ENCODE data around the gene NAA16. TPM values are rescaled to one million over a fixed set of nuclear protein-coding genes. Genes with fewer than 3 reads are reported as not detected.

The NAA16 gene
- total and polyA plus RNA-seq, 4 donors = 5.0 to 65.6 (median 16.4) TPM

DNA sequence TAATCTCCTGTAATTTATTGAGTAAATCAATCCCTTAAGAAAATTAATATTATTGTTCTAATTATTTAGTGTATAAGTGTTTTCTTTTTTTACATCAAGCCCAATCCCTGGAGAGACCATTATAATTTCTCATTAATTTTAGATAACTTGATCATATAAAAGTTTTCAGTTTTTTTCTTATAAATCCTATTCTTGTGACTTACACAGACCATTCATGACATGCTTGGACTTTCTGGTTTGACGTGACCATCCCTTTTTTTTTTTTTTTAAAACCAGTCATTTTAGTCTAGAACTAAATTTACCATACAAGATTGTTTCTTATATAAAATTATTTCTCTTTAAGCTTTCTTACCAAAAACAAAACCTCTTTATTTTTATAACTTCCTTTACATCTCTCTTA, 42.3 kb upstream of the NAA16 start:
- H3K4me1 ChIP-seq (ENCODE audit: control insufficient read depth in 5 of 5, insufficient read depth in 5 of 5, low read length in 5 of 5) = no peaks in the 10 kb centered on the region
- H3K9me3 ChIP-seq (ENCODE audit: control insufficient read depth in 4 of 4, insufficient read depth in 3 of 4, low read length in 3 of 4) = peaks cover 0 to 16% (median 1%) of the 10 kb centered on the region in 4 donors
- H3K36me3 ChIP-seq (ENCODE audit: control insufficient read depth in 4 of 4, insufficient read depth in 4 of 4, low read length in 4 of 4) = no peaks in the 10 kb centered on the region
- no peak overlapping the region for H3K27ac ChIP-seq (ENCODE audit: low read depth in 1 of 2, low read length in 1 of 2)
- H3K4me3 ChIP-seq = no peak overlapping the region
- ATAC-seq (ENCODE audit: insufficient read depth, low FRiP score) (no peak), DNase-seq (peak in 2 of 3 donors; percentile 34 to 38)
- 33 to 46% methylated on average over 1 of the region's 1 CpG for WGBS, 2 donors
- H3K9ac ChIP-seq (ENCODE audit: insufficient read depth in 1 of 2, low read length in 2 of 2) = no peak overlapping the region
- TF ChIP-seq, protein P1, sequence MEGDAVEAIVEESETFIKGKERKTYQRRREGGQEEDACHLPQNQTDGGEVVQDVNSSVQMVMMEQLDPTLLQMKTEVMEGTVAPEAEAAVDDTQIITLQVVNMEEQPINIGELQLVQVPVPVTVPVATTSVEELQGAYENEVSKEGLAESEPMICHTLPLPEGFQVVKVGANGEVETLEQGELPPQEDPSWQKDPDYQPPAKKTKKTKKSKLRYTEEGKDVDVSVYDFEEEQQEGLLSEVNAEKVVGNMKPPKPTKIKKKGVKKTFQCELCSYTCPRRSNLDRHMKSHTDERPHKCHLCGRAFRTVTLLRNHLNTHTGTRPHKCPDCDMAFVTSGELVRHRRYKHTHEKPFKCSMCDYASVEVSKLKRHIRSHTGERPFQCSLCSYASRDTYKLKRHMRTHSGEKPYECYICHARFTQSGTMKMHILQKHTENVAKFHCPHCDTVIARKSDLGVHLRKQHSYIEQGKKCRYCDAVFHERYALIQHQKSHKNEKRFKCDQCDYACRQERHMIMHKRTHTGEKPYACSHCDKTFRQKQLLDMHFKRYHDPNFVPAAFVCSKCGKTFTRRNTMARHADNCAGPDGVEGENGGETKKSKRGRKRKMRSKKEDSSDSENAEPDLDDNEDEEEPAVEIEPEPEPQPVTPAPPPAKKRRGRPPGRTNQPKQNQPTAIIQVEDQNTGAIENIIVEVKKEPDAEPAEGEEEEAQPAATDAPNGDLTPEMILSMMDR (IDR thresholded peaks at IDR 0.05; ENCODE audit: control extremely low read depth, extremely low read depth) = no peak
- H3K27me3 ChIP-seq (ENCODE audit: control insufficient read depth in 3 of 3, insufficient read depth in 3 of 3, low read length in 2 of 3) = no peaks in the 10 kb centered on the region

- ATAC-seq (ENCODE audit: insufficient read depth, low FRiP score) = no peak
- 88 to 89% methylated on average over 6 of the region's 6 CpGs for WGBS, 2 donors
Measured at GRCh38 chr13:41271456-41272285, 39.4 kb upstream of the NAA16 start.

DNA sequence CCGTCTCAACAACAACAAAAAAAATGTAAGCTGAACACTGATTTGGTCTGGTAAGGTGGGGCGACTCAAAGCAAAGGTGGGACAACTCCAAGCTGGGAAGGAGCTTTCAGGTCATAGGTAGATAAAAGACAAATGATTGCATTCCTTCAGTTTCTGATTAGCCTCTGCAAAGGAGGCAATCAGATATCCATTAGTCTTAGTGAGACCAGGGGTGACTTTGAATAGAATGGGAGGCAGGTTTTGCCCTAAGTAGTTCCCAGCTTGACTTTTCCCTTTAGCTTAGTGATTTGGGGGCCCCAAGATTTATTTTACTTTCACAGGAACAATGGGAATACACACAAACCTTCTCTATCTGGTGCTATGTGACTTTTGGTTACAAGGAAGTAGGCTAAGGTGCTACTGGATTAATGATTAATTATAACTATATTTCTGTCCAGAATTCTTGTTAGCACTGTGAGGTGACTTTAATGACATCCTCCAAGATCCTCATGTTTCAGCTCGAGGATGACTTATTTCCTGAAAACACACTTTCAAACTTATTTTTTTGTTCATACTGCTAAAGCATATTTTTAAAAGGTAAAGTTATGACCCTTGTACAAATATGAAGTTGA, 37.1 kb upstream of the NAA16 start:
- Histone ChIP-seq H3K27ac (ENCODE audit: low read depth in 1 of 2, low read length in 1 of 2) (no peak overlapping the region), H3K4me3 (no peak overlapping the region), H3K9ac (ENCODE audit: insufficient read depth in 1 of 2, low read length in 2 of 2) (no peak overlapping the region), H3K27me3 (ENCODE audit: control insufficient read depth in 3 of 3, insufficient read depth in 3 of 3, low read length in 2 of 3) (no peaks in the 10 kb centered on the region), H3K9me3 (ENCODE audit: control insufficient read depth in 4 of 4, insufficient read depth in 3 of 4, low read length in 3 of 4) (peaks cover 0 to 7% (median 0%) of the 10 kb centered on the region in 4 donors), H3K4me1 (ENCODE audit: control insufficient read depth in 5 of 5, insufficient read depth in 5 of 5, low read length in 5 of 5) (no peaks in the 10 kb centered on the region), H3K36me3 (ENCODE audit: control insufficient read depth in 4 of 4, insufficient read depth in 4 of 4, low read length in 4 of 4) (no peaks in the 10 kb centered on the region)
- ATAC-seq (ENCODE audit: insufficient read depth, low FRiP score) = no peak
- TF ChIP-seq, protein P1 (IDR thresholded peaks at IDR 0.05; ENCODE audit: control extremely low read depth, extremely low read depth) = no peak
- DNase-seq = peak in 1 of 3 donors; percentile 15
- WGBS, 2 donors = 75 to 78% methylated on average over 3 of the region's 3 CpGs

More at GRCh38 chr13:41271456-41272285, 39.4 kb upstream of the NAA16 start:
- Histone ChIP-seq H3K36me3 (ENCODE audit: control insufficient read depth in 4 of 4, insufficient read depth in 4 of 4, low read length in 4 of 4) (no peaks in the 10 kb centered on the region), H3K27ac (ENCODE audit: low read depth in 1 of 2, low read length in 1 of 2) (no peak overlapping the region), H3K4me1 (ENCODE audit: control insufficient read depth in 5 of 5, insufficient read depth in 5 of 5, low read length in 5 of 5) (no peaks in the 10 kb centered on the region), H3K27me3 (ENCODE audit: control insufficient read depth in 3 of 3, insufficient read depth in 3 of 3, low read length in 2 of 3) (no peaks in the 10 kb centered on the region), H3K9me3 (ENCODE audit: control insufficient read depth in 4 of 4, insufficient read depth in 3 of 4, low read length in 3 of 4) (peaks cover 0 to 13% (median 1%) of the 10 kb centered on the region in 4 donors), H3K4me3 (no peak overlapping the region), H3K9ac (ENCODE audit: insufficient read depth in 1 of 2, low read length in 2 of 2) (no peak overlapping the region)
- TF ChIP-seq, protein P1 (IDR thresholded peaks at IDR 0.05; ENCODE audit: control extremely low read depth, extremely low read depth) = no peak
- no peak for DNase-seq

Measured in lung (tissue), 12 donors.